Bronchial epithelial cell (primary cell): ENCODE measurements around the gene TFCP2L1. TPM values are rescaled to one million over a fixed set of nuclear protein-coding genes. Genes with fewer than 3 reads are reported as not detected.
"Not testable (repeated sequence)": the region's sequence is repeated elsewhere in the genome, so short reads cannot be mapped to it uniquely, and the experiment has no call there.

Experiments used
- DNase-seq: peaks from one replicate; pipeline ENCODE4 v3.0.0-alpha.2; 2010; ENCODE audit warnings: low read depth
- FAIRE-seq: peaks from 2 replicates; lab custom pipeline; 2011; peaks lifted over from hg19 to GRCh38; lab: Jason Lieb, UNC
- H3K27me3 ChIP-seq: 2 replicates; pipeline ENCODE4 v1.5.1; 2011; ENCODE audit warnings: low read length; ENCODE audit not compliant: control insufficient read depth, insufficient read depth
- H3K36me3 ChIP-seq: 2 replicates; pipeline ENCODE4 v1.5.1; 2011; ENCODE audit warnings: low read length; ENCODE audit not compliant: control insufficient read depth, insufficient read depth
- H3K4me3 ChIP-seq: 2 replicates; pipeline ENCODE4 v1.5.1; 2011; ENCODE audit warnings: mild to moderate bottlenecking, low read depth, low read length, control low read depth
- CTCF ChIP-seq: IDR thresholded peaks from 2 replicates; pipeline ENCODE4 v1.5.1; 2011; ENCODE audit warnings: mild to moderate bottlenecking, moderate library complexity, low read length, control low read depth, inconsistent platforms; ENCODE audit not compliant: insufficient read depth, severe bottlenecking
- total RNA-seq: library from RNA; depleted of rRNA; stranded (reverse); fragments of >200 nt; gene quantifications from 2 replicates; pipeline ENCODE4 v1.2.1, GENCODE V29; 2014

The TFCP2L1 gene
- total RNA-seq, 1 donor from 2014 or later: 5.5 TPM

GRCh38 chr2:121329786-121330185, 44.8 kb upstream of the TFCP2L1 start:
- DNase-seq (no peak), FAIRE-seq (no peak)

GRCh38 chr2:121326628-121327027, 41.6 kb upstream of the TFCP2L1 start:
- no peak overlapping the region for H3K4me3 ChIP-seq
- DNase-seq (no peak), FAIRE-seq (no peak)
- H3K27me3 ChIP-seq: no peaks in the 10 kb centered on the region
- no peak for TF ChIP-seq CTCF
- no peaks in the 10 kb centered on the region for H3K36me3 ChIP-seq

More at GRCh38 chr2:121329786-121330185, 44.8 kb upstream of the TFCP2L1 start:
- H3K27me3 ChIP-seq: no peaks in the 10 kb centered on the region
- no peak overlapping the region for H3K4me3 ChIP-seq
- no peaks in the 10 kb centered on the region for H3K36me3 ChIP-seq
- no peak for TF ChIP-seq CTCF

- DNase-seq (no peak), FAIRE-seq (no peak)
- H3K27me3 ChIP-seq: no peaks in the 10 kb centered on the region
- no peak overlapping the region for H3K4me3 ChIP-seq
- no peaks in the 10 kb centered on the region for H3K36me3 ChIP-seq
- TF ChIP-seq CTCF: no peak
Observed at GRCh38 chr2:121324601-121325000, 39.6 kb upstream of the TFCP2L1 start.

- FAIRE-seq (no peak), DNase-seq (no peak)
- Histone ChIP-seq H3K36me3 (no peaks in the 10 kb centered on the region), H3K27me3 (no peaks in the 10 kb centered on the region), H3K4me3 (no peak overlapping the region)
- no peak for TF ChIP-seq CTCF
Observed at GRCh38 chr2:121321476-121321875, 36.5 kb upstream of the TFCP2L1 start.

GRCh38 chr2:121319941-121320340, 34.9 kb upstream of the TFCP2L1 start:
- Histone ChIP-seq H3K4me3 (no peak overlapping the region), H3K36me3 (no peaks in the 10 kb centered on the region), H3K27me3 (no peaks in the 10 kb centered on the region)
- DNase-seq (no peak), FAIRE-seq (no peak)
- no peak for TF ChIP-seq CTCF

GRCh38 chr2:121316986-121317385, 32.0 kb upstream of the TFCP2L1 start:
- DNase-seq: no peak
- no peaks in the 10 kb centered on the region for H3K36me3 ChIP-seq
- FAIRE-seq: no peak
- no peaks in the 10 kb centered on the region for H3K27me3 ChIP-seq
- no peak for TF ChIP-seq CTCF
- no peak overlapping the region for H3K4me3 ChIP-seq

- FAIRE-seq, DNase-seq, H3K36me3 ChIP-seq, H3K27me3 ChIP-seq, H3K4me3 ChIP-seq: not testable (repeated sequence)
Observed at GRCh38 chr2:121313701-121314100, 28.7 kb upstream of the TFCP2L1 start.
